ENCODE data around the gene RBM33.

DNA sequence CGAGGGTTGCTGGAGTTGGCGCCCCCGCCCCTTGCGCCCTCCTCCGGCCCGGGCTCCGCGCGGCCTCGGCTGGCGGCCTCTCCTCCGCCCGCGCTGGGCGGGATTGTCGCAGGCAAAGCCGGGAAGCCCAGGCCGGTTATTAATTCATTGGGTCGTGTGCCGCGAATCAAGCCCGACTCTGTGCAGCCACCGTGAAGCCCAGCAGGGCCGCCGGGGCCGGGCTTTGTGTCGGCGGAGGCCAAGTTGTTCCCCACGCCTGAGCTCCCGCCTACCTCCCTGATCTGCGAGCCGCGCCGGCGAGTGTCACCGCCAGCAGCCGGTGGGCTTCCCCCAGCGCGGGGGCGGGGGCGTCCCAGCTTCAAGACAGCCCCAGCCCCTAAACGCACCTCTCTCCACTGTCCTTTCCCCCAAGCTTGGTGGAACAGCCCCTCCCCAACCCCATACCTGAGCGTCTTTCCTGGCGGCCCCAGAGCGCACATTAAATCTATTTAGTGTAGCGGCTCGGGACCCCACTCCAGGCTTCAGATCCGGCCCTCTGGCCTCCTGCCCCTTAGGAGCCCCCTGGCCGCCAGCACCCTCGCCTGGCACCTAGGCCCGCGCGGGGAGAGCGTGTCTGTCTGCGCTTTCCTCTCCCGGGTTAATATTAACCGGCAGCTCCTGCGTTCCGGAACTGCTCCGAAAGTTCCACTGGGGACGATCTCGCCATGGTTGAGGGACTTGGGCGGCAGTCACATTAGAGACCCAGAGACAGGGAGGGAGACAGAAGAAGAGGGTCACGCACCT, 164.3 kb downstream of the RBM33 start:
- TF ChIP-seq POLR2A (IDR thresholded peaks at IDR 0.05; ENCODE audit: low read depth, low read length) (no peak), RCOR1 (IDR thresholded peaks at IDR 0.05; ENCODE audit: insufficient replicate concordance, low read length) (no peak), CTCF (conservative IDR thresholded peaks at IDR 0.05; ENCODE audit: low read depth, low read length) (no peak), BHLHE40 (IDR thresholded peaks at IDR 0.05; ENCODE audit: low read depth, low read length) (no peak)
